Skeletal muscle tissue (tissue), 4 donors: Measurements from ENCODE around the gene R3HDM1. TPM values are rescaled to one million over a fixed set of nuclear protein-coding genes. Genes with fewer than 3 reads are reported as not detected.
"Not testable (repeated sequence)": the region's sequence is repeated elsewhere in the genome, so short reads cannot be mapped to it uniquely, and the experiment has no call there.

Experiments used
- H3K27ac ChIP-seq: one replicate; pipeline ENCODE4 v1.7.0; 2013; ENCODE audit warnings: mild to moderate bottlenecking, low read depth, low read length, inconsistent platforms
- H3K27me3 ChIP-seq, 3 donors: one replicate each; pipeline ENCODE4 v1.7.0; 2013; ENCODE audit warnings: low read length in 3 of 3; ENCODE audit not compliant: control insufficient read depth in 3 of 3, insufficient read depth in 3 of 3
- H3K36me3 ChIP-seq, 3 donors: one replicate each; pipeline ENCODE4 v1.7.0; 2013; ENCODE audit warnings: low read length in 3 of 3; ENCODE audit not compliant: control insufficient read depth in 3 of 3, insufficient read depth in 3 of 3
- H3K4me1 ChIP-seq, 3 donors: one replicate each; pipeline ENCODE4 v1.7.0; 2013; ENCODE audit warnings: low read length in 3 of 3, mild to moderate bottlenecking in 3 of 3; ENCODE audit not compliant: control insufficient read depth in 3 of 3, insufficient read depth in 3 of 3
- H3K4me3 ChIP-seq, 3 donors: one replicate each; pipeline ENCODE4 v1.7.0; 2013; ENCODE audit warnings: low read length in 3 of 3
- H3K9ac ChIP-seq, 3 donors: one replicate each; pipeline ENCODE4 v1.7.0; 2013; ENCODE audit warnings: low read length in 3 of 3, mild to moderate bottlenecking in 3 of 3, moderate library complexity in 2 of 3, low read depth in 1 of 3
- H3K9me3 ChIP-seq, 3 donors: one replicate each; pipeline ENCODE4 v1.7.0; 2013; ENCODE audit warnings: low read length in 3 of 3; ENCODE audit not compliant: control insufficient read depth in 3 of 3
- total RNA-seq: library from RNA; depleted of rRNA; stranded (reverse); fragments of >200 nt; gene quantifications from one replicate; pipeline ENCODE4 v1.2.3, GENCODE V29; 2014
- donor health status: Osteomylitis.

Gene R3HDM1
- total RNA-seq, 1 donor from 2014 or later, result 9.9 TPM

GRCh38 chr2:135654239-135654638 lies 123.0 kb downstream of the R3HDM1 start:
- H3K4me1 ChIP-seq, H3K4me3 ChIP-seq, H3K9me3 ChIP-seq, H3K9ac ChIP-seq, H3K27ac ChIP-seq, H3K27me3 ChIP-seq: not testable (repeated sequence)
- peaks cover 7 to 16% (median 15%) of the 10 kb centered on the region in 3 donors for H3K36me3 ChIP-seq

GRCh38 chr2:135657806-135658582 lies 126.7 kb downstream of the R3HDM1 start:
- Histone ChIP-seq H3K4me3 (no peak overlapping the region), H3K36me3 (peaks cover 2 to 19% (median 15%) of the 10 kb centered on the region in 3 donors), H3K27me3 (no peaks in the 10 kb centered on the region), H3K27ac (no peak overlapping the region), H3K9me3 (no peaks in the 10 kb centered on the region), H3K9ac (no peak overlapping the region), H3K4me1 (no peaks in the 10 kb centered on the region)

- peaks cover 0 to 14% (median 14%) of the 10 kb centered on the region in 3 donors for H3K36me3 ChIP-seq
- no peak overlapping the region for H3K9ac ChIP-seq
- no peak overlapping the region for H3K27ac ChIP-seq
- no peak overlapping the region for H3K4me3 ChIP-seq
- peaks cover 0 to 4% (median 0%) of the 10 kb centered on the region in 3 donors for H3K4me1 ChIP-seq
- no peaks in the 10 kb centered on the region for H3K9me3 ChIP-seq
- H3K27me3 ChIP-seq, result no peaks in the 10 kb centered on the region
Observed at GRCh38 chr2:135662088-135662487, 130.8 kb downstream of the R3HDM1 start.

GRCh38 chr2:135663148-135663700 lies 131.9 kb downstream of the R3HDM1 start:
- no peaks in the 10 kb centered on the region for H3K9me3 ChIP-seq
- peaks cover 0 to 4% (median 0%) of the 10 kb centered on the region in 3 donors for H3K4me1 ChIP-seq
- H3K4me3 ChIP-seq, result no peak overlapping the region
- peaks cover 0 to 14% (median 14%) of the 10 kb centered on the region in 3 donors for H3K36me3 ChIP-seq
- H3K27me3 ChIP-seq, result no peaks in the 10 kb centered on the region
- no peak overlapping the region for H3K9ac ChIP-seq
- no peak overlapping the region for H3K27ac ChIP-seq

GRCh38 chr2:135664623-135665068 lies 133.4 kb downstream of the R3HDM1 start:
- H3K36me3 ChIP-seq, result peaks cover 0 to 17% (median 14%) of the 10 kb centered on the region in 3 donors
- H3K27me3 ChIP-seq, result no peaks in the 10 kb centered on the region
- no peak overlapping the region for H3K9ac ChIP-seq
- H3K27ac ChIP-seq, result no peak overlapping the region
- H3K4me1 ChIP-seq, result peaks cover 0 to 4% (median 0%) of the 10 kb centered on the region in 3 donors
- H3K4me3 ChIP-seq, result no peak overlapping the region
- no peaks in the 10 kb centered on the region for H3K9me3 ChIP-seq

GRCh38 chr2:135667045-135667444 lies 135.8 kb downstream of the R3HDM1 start:
- no peaks in the 10 kb centered on the region for H3K27me3 ChIP-seq
- H3K4me3 ChIP-seq, result no peak overlapping the region
- peaks cover 0 to 4% (median 0%) of the 10 kb centered on the region in 3 donors for H3K4me1 ChIP-seq

GRCh38 chr2:135674453-135674852 lies 143.2 kb downstream of the R3HDM1 start:
- no peaks in the 10 kb centered on the region for H3K4me1 ChIP-seq
- no peak overlapping the region for H3K27ac ChIP-seq
- H3K4me3 ChIP-seq, result no peak overlapping the region
- no peak overlapping the region for H3K9ac ChIP-seq
- H3K9me3 ChIP-seq, result no peaks in the 10 kb centered on the region
- peaks cover 1 to 11% (median 6%) of the 10 kb centered on the region in 3 donors for H3K36me3 ChIP-seq
- no peaks in the 10 kb centered on the region for H3K27me3 ChIP-seq

More at GRCh38 chr2:135667045-135667444, 135.8 kb downstream of the R3HDM1 start:
- no peak overlapping the region for H3K27ac ChIP-seq
- H3K9me3 ChIP-seq, result no peaks in the 10 kb centered on the region
- peaks cover 0 to 8% (median 7%) of the 10 kb centered on the region in 3 donors for H3K36me3 ChIP-seq
- H3K9ac ChIP-seq, result peak overlapping the region in 1 of 3 donors; percentile 44

- Histone ChIP-seq H3K36me3 (peaks cover 6 to 18% (median 11%) of the 10 kb centered on the region in 3 donors), H3K4me1 (no peaks in the 10 kb centered on the region), H3K9me3 (no peaks in the 10 kb centered on the region), H3K9ac (no peak overlapping the region), H3K27ac (no peak overlapping the region), H3K27me3 (no peaks in the 10 kb centered on the region), H3K4me3 (no peak overlapping the region)
Observed at GRCh38 chr2:135676031-135676430, 144.7 kb downstream of the R3HDM1 start.

GRCh38 chr2:135679125-135679524 lies 147.8 kb downstream of the R3HDM1 start:
- Histone ChIP-seq H3K4me1 (no peaks in the 10 kb centered on the region), H3K9me3 (no peaks in the 10 kb centered on the region), H3K27ac (no peak overlapping the region), H3K27me3 (no peaks in the 10 kb centered on the region), H3K36me3 (peaks cover 11 to 20% (median 12%) of the 10 kb centered on the region in 3 donors), H3K4me3 (no peak overlapping the region), H3K9ac (no peak overlapping the region)

- Histone ChIP-seq H3K36me3 (peaks cover 8 to 14% (median 9%) of the 10 kb centered on the region in 3 donors), H3K27me3 (no peaks in the 10 kb centered on the region), H3K4me3 (no peak overlapping the region), H3K9ac (no peak overlapping the region), H3K9me3 (no peaks in the 10 kb centered on the region), H3K4me1 (no peaks in the 10 kb centered on the region), H3K27ac (no peak overlapping the region)
Observed at GRCh38 chr2:135685361-135685760, 154.1 kb downstream of the R3HDM1 start.
